H1 (cell line): ENCODE measurements around the gene DRC7. TPM values are rescaled to one million over a fixed set of nuclear protein-coding genes. Genes with fewer than 3 reads are reported as not detected.

Experiments
- CREB1 ChIP-seq: IDR thresholded peaks from 2 replicates; pipeline ENCODE4 v1.6.1; 2012; ENCODE audit warnings: inconsistent platforms
- EZH2 ChIP-seq: fragments of 200-600 bp; sonication (generic); IDR thresholded peaks from 2 replicates; pipeline ENCODE4 v1.7.1; 2012; ENCODE audit warnings: low read depth, mild to moderate bottlenecking, moderate library complexity, low read length, inconsistent platforms; ENCODE audit not compliant: severe bottlenecking
- HDAC6 ChIP-seq: IDR thresholded peaks from one replicate; pipeline ENCODE4 v1.7.1; 2012; ENCODE audit warnings: low read depth, mild to moderate bottlenecking, inconsistent platforms, low read length, moderate library complexity
- JUND ChIP-seq: IDR thresholded peaks from 2 replicates; pipeline ENCODE4 v1.6.1; 2011; ENCODE audit warnings: mild to moderate bottlenecking, improper control_type of control experiment, low read length
- PHF8 ChIP-seq: fragments of 200-600 bp; sonication (generic); conservative IDR thresholded peaks from 2 replicates; pipeline ENCODE4 v1.7.1; 2012; ENCODE audit warnings: low read depth, mild to moderate bottlenecking, inconsistent platforms, low read length, moderate library complexity
- RFX5 ChIP-seq: IDR thresholded peaks from 2 replicates; pipeline ENCODE4 v1.6.1; 2011; ENCODE audit warnings: low read depth, low read length, improper control_type of control experiment, borderline replicate concordance
- SP4 ChIP-seq: IDR thresholded peaks from 2 replicates; pipeline ENCODE4 v1.6.1; 2012; ENCODE audit warnings: low read length, inconsistent platforms
- SRF ChIP-seq: IDR thresholded peaks from 2 replicates; pipeline ENCODE4 v1.6.1; 2011; ENCODE audit warnings: mild to moderate bottlenecking, low read depth, low read length, moderate library complexity
- polyA plus RNA-seq, 7 experiments: library from polyadenylated mRNA; depleted of rRNA in 3 of 7; stranded (reverse) in 5 of 7; unstranded in 2 of 7; fragments of >200 nt in 5 of 7; fragments of 200-250 nt in 2 of 7; gene quantifications; 1 replicate in 5 of 7; 2 replicates in 1 of 7; 4 replicates in 1 of 7; pipeline versions ENCODE4 v1.2.1 to v1.2.3, GENCODE V29; 2011 to 2013; ENCODE audit warnings: missing spikeins in 2 of 7, mixed read lengths in 2 of 7
- total RNA-seq: library from RNA; stranded (reverse); fragmentation: NEBNext Ultra II Directional; extraction: Animal tissue kit (Norgen Biotek cat#: 25700); gene quantifications from 2 replicates; pipeline ENCODE4 v1.2.1, GENCODE V29; 2021
- TF ChIP-seq, protein P1 (sequence below): fragments of 300-600 bp; sonication (generic); IDR thresholded peaks from 2 replicates; pipeline ENCODE4 v1.7.1; 2012; ENCODE audit warnings: low read length, moderate library complexity, mild to moderate bottlenecking, inconsistent platforms; ENCODE audit not compliant: insufficient replicate concordance

The DRC7 gene
- total and polyA plus RNA-seq, 2 of the 8 experiments (the other 6 are each of a cell fraction or from before 2014, with no cell fraction given) = 0.14 TPM; not detected in 1

DNA sequence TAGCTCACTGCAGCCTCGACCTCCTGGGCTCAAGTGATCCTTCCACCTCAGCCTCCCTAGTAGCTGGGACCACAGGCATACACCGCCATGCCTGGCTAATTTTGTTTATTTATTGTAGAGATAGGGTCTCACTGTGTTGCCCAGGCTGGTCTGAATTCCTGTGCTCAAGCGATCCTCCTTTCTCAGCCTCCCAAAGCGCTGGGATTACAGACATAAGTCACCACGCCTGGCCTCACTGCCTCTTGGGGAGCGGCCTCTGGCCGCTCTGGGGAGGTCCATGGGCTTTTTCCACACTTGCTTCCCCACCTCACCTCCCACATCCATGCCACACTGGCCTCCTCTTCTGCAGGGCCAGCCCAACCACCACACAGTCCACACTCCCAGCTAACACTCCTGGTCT is 44.8 kb upstream of the DRC7 start (continued):
- TF ChIP-seq, protein P1, sequence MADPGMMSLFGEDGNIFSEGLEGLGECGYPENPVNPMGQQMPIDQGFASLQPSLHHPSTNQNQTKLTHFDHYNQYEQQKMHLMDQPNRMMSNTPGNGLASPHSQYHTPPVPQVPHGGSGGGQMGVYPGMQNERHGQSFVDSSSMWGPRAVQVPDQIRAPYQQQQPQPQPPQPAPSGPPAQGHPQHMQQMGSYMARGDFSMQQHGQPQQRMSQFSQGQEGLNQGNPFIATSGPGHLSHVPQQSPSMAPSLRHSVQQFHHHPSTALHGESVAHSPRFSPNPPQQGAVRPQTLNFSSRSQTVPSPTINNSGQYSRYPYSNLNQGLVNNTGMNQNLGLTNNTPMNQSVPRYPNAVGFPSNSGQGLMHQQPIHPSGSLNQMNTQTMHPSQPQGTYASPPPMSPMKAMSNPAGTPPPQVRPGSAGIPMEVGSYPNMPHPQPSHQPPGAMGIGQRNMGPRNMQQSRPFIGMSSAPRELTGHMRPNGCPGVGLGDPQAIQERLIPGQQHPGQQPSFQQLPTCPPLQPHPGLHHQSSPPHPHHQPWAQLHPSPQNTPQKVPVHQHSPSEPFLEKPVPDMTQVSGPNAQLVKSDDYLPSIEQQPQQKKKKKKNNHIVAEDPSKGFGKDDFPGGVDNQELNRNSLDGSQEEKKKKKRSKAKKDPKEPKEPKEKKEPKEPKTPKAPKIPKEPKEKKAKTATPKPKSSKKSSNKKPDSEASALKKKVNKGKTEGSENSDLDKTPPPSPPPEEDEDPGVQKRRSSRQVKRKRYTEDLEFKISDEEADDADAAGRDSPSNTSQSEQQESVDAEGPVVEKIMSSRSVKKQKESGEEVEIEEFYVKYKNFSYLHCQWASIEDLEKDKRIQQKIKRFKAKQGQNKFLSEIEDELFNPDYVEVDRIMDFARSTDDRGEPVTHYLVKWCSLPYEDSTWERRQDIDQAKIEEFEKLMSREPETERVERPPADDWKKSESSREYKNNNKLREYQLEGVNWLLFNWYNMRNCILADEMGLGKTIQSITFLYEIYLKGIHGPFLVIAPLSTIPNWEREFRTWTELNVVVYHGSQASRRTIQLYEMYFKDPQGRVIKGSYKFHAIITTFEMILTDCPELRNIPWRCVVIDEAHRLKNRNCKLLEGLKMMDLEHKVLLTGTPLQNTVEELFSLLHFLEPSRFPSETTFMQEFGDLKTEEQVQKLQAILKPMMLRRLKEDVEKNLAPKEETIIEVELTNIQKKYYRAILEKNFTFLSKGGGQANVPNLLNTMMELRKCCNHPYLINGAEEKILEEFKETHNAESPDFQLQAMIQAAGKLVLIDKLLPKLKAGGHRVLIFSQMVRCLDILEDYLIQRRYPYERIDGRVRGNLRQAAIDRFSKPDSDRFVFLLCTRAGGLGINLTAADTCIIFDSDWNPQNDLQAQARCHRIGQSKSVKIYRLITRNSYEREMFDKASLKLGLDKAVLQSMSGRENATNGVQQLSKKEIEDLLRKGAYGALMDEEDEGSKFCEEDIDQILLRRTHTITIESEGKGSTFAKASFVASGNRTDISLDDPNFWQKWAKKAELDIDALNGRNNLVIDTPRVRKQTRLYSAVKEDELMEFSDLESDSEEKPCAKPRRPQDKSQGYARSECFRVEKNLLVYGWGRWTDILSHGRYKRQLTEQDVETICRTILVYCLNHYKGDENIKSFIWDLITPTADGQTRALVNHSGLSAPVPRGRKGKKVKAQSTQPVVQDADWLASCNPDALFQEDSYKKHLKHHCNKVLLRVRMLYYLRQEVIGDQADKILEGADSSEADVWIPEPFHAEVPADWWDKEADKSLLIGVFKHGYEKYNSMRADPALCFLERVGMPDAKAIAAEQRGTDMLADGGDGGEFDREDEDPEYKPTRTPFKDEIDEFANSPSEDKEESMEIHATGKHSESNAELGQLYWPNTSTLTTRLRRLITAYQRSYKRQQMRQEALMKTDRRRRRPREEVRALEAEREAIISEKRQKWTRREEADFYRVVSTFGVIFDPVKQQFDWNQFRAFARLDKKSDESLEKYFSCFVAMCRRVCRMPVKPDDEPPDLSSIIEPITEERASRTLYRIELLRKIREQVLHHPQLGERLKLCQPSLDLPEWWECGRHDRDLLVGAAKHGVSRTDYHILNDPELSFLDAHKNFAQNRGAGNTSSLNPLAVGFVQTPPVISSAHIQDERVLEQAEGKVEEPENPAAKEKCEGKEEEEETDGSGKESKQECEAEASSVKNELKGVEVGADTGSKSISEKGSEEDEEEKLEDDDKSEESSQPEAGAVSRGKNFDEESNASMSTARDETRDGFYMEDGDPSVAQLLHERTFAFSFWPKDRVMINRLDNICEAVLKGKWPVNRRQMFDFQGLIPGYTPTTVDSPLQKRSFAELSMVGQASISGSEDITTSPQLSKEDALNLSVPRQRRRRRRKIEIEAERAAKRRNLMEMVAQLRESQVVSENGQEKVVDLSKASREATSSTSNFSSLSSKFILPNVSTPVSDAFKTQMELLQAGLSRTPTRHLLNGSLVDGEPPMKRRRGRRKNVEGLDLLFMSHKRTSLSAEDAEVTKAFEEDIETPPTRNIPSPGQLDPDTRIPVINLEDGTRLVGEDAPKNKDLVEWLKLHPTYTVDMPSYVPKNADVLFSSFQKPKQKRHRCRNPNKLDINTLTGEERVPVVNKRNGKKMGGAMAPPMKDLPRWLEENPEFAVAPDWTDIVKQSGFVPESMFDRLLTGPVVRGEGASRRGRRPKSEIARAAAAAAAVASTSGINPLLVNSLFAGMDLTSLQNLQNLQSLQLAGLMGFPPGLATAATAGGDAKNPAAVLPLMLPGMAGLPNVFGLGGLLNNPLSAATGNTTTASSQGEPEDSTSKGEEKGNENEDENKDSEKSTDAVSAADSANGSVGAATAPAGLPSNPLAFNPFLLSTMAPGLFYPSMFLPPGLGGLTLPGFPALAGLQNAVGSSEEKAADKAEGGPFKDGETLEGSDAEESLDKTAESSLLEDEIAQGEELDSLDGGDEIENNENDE = no peak
- no peak for TF ChIP-seq SRF
- no peak for TF ChIP-seq SP4
- no peak for TF ChIP-seq RFX5
- no peak for TF ChIP-seq EZH2
- no peak for TF ChIP-seq CREB1
- no peak for TF ChIP-seq HDAC6
- no peak for TF ChIP-seq JUND
- TF ChIP-seq PHF8 = no peak
